ENCODE measurements around the gene VTA1. TPM values are rescaled to one million over a fixed set of nuclear protein-coding genes. Genes with fewer than 3 reads are reported as not detected.

VTA1 gene
- total and polyA plus RNA-seq, 2 of the 8 experiments (the other 6 are each of a cell fraction or from before 2014, with no cell fraction given), result 63.6 to 67.0 TPM

GRCh38 chr6:142233945-142234682, 87.1 kb downstream of the VTA1 start (continued):
- TF ChIP-seq HDAC2 (IDR thresholded peaks at IDR 0.05; ENCODE audit: borderline replicate concordance in 1 of 2, low read depth in 2 of 2, low read length in 2 of 2) (no peak), SIX5 (IDR thresholded peaks at IDR 0.05; ENCODE audit: low read depth, low read length) (no peak)

Measured in H1 (cell line).